Central memory CD8-positive, alpha-beta T cell (primary cell): ENCODE results near the gene DCP1B.
A peak's percentile ranks its signal among the peaks of the same experiment; 100 is the strongest.

Experiments used
- ATAC-seq: fragments of 150-1000 bp; cut with Tn5 transposase; replicated peaks from 2 replicates; pipeline ENCODE4 v1.10.0; 2022; ENCODE audit warnings: mild to moderate bottlenecking, moderate FRiP score, moderate number of reproducible peaks; ENCODE audit not compliant: poor library complexity, severe bottlenecking; ENCODE audit errors: extremely low read depth
- DNase-seq, 2 donors: peaks; one replicate each; pipeline ENCODE4 v3.0.0; 2021; ENCODE audit warnings: low spot score in 2 of 2
- H3K27ac Mint-ChIP-seq: one replicate; pipeline ENCODE4 v1.8.0; 2022; ENCODE audit warnings: low read depth, mild to moderate bottlenecking, moderate library complexity, mixed read lengths
- H3K27me3 Mint-ChIP-seq: one replicate; pipeline ENCODE4 v1.8.0; 2022; ENCODE audit warnings: mixed read lengths
- H3K36me3 Mint-ChIP-seq: one replicate; pipeline ENCODE4 v1.8.0; 2022; ENCODE audit warnings: mild to moderate bottlenecking, moderate library complexity, mixed read lengths; ENCODE audit not compliant: insufficient read depth
- H3K4me1 Mint-ChIP-seq: one replicate; pipeline ENCODE4 v1.8.0; 2022; ENCODE audit warnings: mixed read lengths
- H3K4me3 Mint-ChIP-seq: one replicate; pipeline ENCODE4 v1.8.0; 2022; ENCODE audit warnings: mild to moderate bottlenecking, moderate library complexity, mixed read lengths
- H3K9me3 Mint-ChIP-seq: one replicate; pipeline ENCODE4 v1.8.0; 2022; ENCODE audit warnings: mixed read lengths

DCP1B gene

GRCh38 chr12:2034633-2035430 is 30.6 kb upstream of the DCP1B start:
- DNase-seq (peak; percentile 69 to 79), ATAC-seq (peak; percentile 95)
- Mint-ChIP-seq H3K36me3 (peaks cover 3% of the 10 kb centered on the region), H3K27ac (no peak overlapping the region), H3K27me3 (peaks cover 53% of the 10 kb centered on the region), H3K4me3 (peak overlapping the region; percentile 51), H3K4me1 (peaks cover 15% of the 10 kb centered on the region), H3K9me3 (no peaks in the 10 kb centered on the region)

- no peak for ATAC-seq
- peaks cover 42% of the 10 kb centered on the region for H3K27me3 Mint-ChIP-seq
Observed at GRCh38 chr12:2032506-2032905, 28.2 kb upstream of the DCP1B start.

GRCh38 chr12:2029851-2030250 is 25.6 kb upstream of the DCP1B start:
- ATAC-seq (no peak), DNase-seq (no peak)
- Mint-ChIP-seq H3K27ac (no peak overlapping the region), H3K4me3 (no peak overlapping the region), H3K4me1 (peaks cover 5% of the 10 kb centered on the region), H3K9me3 (no peaks in the 10 kb centered on the region), H3K27me3 (peaks cover 21% of the 10 kb centered on the region), H3K36me3 (peaks cover 3% of the 10 kb centered on the region)

More at GRCh38 chr12:2032506-2032905, 28.2 kb upstream of the DCP1B start:
- Mint-ChIP-seq H3K9me3 (no peaks in the 10 kb centered on the region), H3K36me3 (peaks cover 3% of the 10 kb centered on the region), H3K4me3 (no peak overlapping the region), H3K4me1 (peaks cover 15% of the 10 kb centered on the region), H3K27ac (no peak overlapping the region)
- no peak for DNase-seq

GRCh38 chr12:2027351-2027750 is 23.1 kb upstream of the DCP1B start:
- no peaks in the 10 kb centered on the region for H3K4me1 Mint-ChIP-seq
- H3K27me3 Mint-ChIP-seq = peaks cover 10% of the 10 kb centered on the region
- H3K4me3 Mint-ChIP-seq = no peak overlapping the region
- no peak overlapping the region for H3K27ac Mint-ChIP-seq
- no peak for ATAC-seq
- H3K36me3 Mint-ChIP-seq = no peaks in the 10 kb centered on the region
- DNase-seq = no peak
- H3K9me3 Mint-ChIP-seq = no peaks in the 10 kb centered on the region

- no peak overlapping the region for H3K27ac Mint-ChIP-seq
- ATAC-seq (no peak), DNase-seq (no peak)
- no peak overlapping the region for H3K4me3 Mint-ChIP-seq
- no peaks in the 10 kb centered on the region for H3K36me3 Mint-ChIP-seq
- no peaks in the 10 kb centered on the region for H3K9me3 Mint-ChIP-seq
- no peaks in the 10 kb centered on the region for H3K4me1 Mint-ChIP-seq
- H3K27me3 Mint-ChIP-seq = peaks cover 10% of the 10 kb centered on the region
Observed at GRCh38 chr12:2023365-2023764, 19.1 kb upstream of the DCP1B start.

GRCh38 chr12:2020511-2020910 is 16.3 kb upstream of the DCP1B start:
- ATAC-seq (no peak), DNase-seq (no peak)
- Mint-ChIP-seq H3K4me1 (peaks cover 5% of the 10 kb centered on the region), H3K27me3 (peaks cover 25% of the 10 kb centered on the region), H3K4me3 (no peak overlapping the region), H3K36me3 (no peaks in the 10 kb centered on the region), H3K27ac (no peak overlapping the region), H3K9me3 (no peaks in the 10 kb centered on the region)

- Mint-ChIP-seq H3K4me3 (no peak overlapping the region), H3K27ac (no peak overlapping the region), H3K4me1 (peaks cover 5% of the 10 kb centered on the region), H3K27me3 (peaks cover 25% of the 10 kb centered on the region), H3K36me3 (no peaks in the 10 kb centered on the region), H3K9me3 (no peaks in the 10 kb centered on the region)
- DNase-seq = no peak
- no peak for ATAC-seq
Observed at GRCh38 chr12:2019126-2019525, 14.9 kb upstream of the DCP1B start.

GRCh38 chr12:2018391-2018790 is 14.1 kb upstream of the DCP1B start:
- DNase-seq (no peak), ATAC-seq (no peak)
- no peaks in the 10 kb centered on the region for H3K9me3 Mint-ChIP-seq
- peaks cover 5% of the 10 kb centered on the region for H3K4me1 Mint-ChIP-seq
- peaks cover 25% of the 10 kb centered on the region for H3K27me3 Mint-ChIP-seq
- H3K4me3 Mint-ChIP-seq = no peak overlapping the region
- no peak overlapping the region for H3K27ac Mint-ChIP-seq
- H3K36me3 Mint-ChIP-seq = no peaks in the 10 kb centered on the region

- Mint-ChIP-seq H3K27me3 (peaks cover 25% of the 10 kb centered on the region), H3K4me3 (no peak overlapping the region), H3K4me1 (peaks cover 5% of the 10 kb centered on the region), H3K36me3 (no peaks in the 10 kb centered on the region), H3K27ac (no peak overlapping the region), H3K9me3 (no peaks in the 10 kb centered on the region)
- ATAC-seq = no peak
- no peak for DNase-seq
Observed at GRCh38 chr12:2017546-2018337, 13.5 kb upstream of the DCP1B start.

- DNase-seq (no peak), ATAC-seq (no peak)
- Mint-ChIP-seq H3K4me1 (peaks cover 5% of the 10 kb centered on the region), H3K4me3 (no peak overlapping the region), H3K36me3 (no peaks in the 10 kb centered on the region), H3K27ac (no peak overlapping the region), H3K27me3 (peaks cover 25% of the 10 kb centered on the region), H3K9me3 (no peaks in the 10 kb centered on the region)
Observed at GRCh38 chr12:2016862-2017545, 12.7 kb upstream of the DCP1B start.

GRCh38 chr12:2014231-2014630 is 10.0 kb upstream of the DCP1B start:
- ATAC-seq = no peak
- H3K4me3 Mint-ChIP-seq = no peak overlapping the region
- no peak overlapping the region for H3K27ac Mint-ChIP-seq

GRCh38 chr12:2013527-2014223 is 9.4 kb upstream of the DCP1B start:
- Mint-ChIP-seq H3K4me3 (no peak overlapping the region), H3K4me1 (peaks cover 5% of the 10 kb centered on the region), H3K9me3 (no peaks in the 10 kb centered on the region), H3K27ac (no peak overlapping the region), H3K27me3 (peaks cover 19% of the 10 kb centered on the region), H3K36me3 (no peaks in the 10 kb centered on the region)
- ATAC-seq (no peak), DNase-seq (no peak)

More at GRCh38 chr12:2014231-2014630, 10.0 kb upstream of the DCP1B start:
- no peaks in the 10 kb centered on the region for H3K9me3 Mint-ChIP-seq
- peaks cover 24% of the 10 kb centered on the region for H3K27me3 Mint-ChIP-seq
- peaks cover 5% of the 10 kb centered on the region for H3K4me1 Mint-ChIP-seq
- no peaks in the 10 kb centered on the region for H3K36me3 Mint-ChIP-seq
- no peak for DNase-seq
